GM12874 (cell line): ENCODE data around the gene RBMS3.

Source experiments
- TF ChIP-seq, protein P1 (sequence below): IDR thresholded peaks from 2 replicates; pipeline ENCODE4 v1.5.1; 2011; ENCODE audit warnings: low read depth, mild to moderate bottlenecking, control low read depth, low read length, moderate library complexity; ENCODE audit not compliant: insufficient read depth

RBMS3 gene

GRCh38 chr3:29557186-29557585 lies 276.3 kb downstream of the RBMS3 start:
- TF ChIP-seq, protein P1, sequence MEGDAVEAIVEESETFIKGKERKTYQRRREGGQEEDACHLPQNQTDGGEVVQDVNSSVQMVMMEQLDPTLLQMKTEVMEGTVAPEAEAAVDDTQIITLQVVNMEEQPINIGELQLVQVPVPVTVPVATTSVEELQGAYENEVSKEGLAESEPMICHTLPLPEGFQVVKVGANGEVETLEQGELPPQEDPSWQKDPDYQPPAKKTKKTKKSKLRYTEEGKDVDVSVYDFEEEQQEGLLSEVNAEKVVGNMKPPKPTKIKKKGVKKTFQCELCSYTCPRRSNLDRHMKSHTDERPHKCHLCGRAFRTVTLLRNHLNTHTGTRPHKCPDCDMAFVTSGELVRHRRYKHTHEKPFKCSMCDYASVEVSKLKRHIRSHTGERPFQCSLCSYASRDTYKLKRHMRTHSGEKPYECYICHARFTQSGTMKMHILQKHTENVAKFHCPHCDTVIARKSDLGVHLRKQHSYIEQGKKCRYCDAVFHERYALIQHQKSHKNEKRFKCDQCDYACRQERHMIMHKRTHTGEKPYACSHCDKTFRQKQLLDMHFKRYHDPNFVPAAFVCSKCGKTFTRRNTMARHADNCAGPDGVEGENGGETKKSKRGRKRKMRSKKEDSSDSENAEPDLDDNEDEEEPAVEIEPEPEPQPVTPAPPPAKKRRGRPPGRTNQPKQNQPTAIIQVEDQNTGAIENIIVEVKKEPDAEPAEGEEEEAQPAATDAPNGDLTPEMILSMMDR: no peak

- TF ChIP-seq, protein P1: no peak
Observed at GRCh38 chr3:29557825-29558224, 277.0 kb downstream of the RBMS3 start.

GRCh38 chr3:29559741-29560465 lies 279.0 kb downstream of the RBMS3 start:
- TF ChIP-seq, protein P1: no peak

- TF ChIP-seq, protein P1: no peak
Observed at GRCh38 chr3:29561651-29562149, 280.8 kb downstream of the RBMS3 start.

DNA sequence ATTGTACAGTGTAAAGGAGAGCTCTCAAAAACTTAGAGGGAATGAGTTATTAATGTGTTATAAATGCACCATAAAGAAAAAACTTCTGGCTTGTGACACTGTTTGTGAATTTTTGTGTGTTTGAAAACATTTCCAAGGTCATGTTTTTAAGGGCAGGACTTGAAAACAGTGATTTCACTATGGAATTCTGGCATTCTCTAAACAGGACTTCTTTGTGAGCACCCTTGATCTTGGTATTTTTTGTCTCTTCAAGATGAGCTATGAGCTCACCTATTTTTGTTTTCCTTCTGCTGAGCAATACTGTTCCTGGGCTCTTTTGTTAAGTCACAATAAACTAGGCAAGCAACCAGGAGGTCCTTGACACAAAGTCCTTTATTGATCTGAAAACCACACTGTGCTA lies 284.4 kb downstream of the RBMS3 start:
- TF ChIP-seq, protein P1: no peak

GRCh38 chr3:29567501-29567900 lies 286.6 kb downstream of the RBMS3 start:
- TF ChIP-seq, protein P1: no peak

DNA sequence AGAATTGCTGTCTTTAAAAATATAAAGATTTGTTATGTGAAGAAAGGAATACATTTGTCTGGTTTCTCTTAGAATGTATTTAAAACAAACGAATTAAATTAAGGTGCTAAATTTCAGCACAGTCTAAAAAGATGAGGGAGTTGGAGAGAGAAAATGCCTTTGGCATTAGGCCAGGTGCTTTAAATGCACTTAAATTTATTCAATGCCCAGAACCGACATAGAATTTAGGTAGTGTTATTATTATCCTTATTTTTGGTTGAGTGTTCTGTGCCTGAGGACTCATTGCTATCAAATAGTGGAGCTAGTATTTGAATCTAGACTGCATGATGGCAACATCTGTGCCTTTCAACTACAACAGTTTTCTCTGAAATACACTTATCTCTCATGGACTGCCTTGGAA lies 287.5 kb downstream of the RBMS3 start:
- TF ChIP-seq, protein P1: no peak
